ENCODE results near the gene B3GAT1. TPM values are rescaled to one million over a fixed set of nuclear protein-coding genes. Genes with fewer than 3 reads are reported as not detected.
A peak's percentile ranks its signal among the peaks of the same experiment; 100 is the strongest.

B3GAT1 gene
- total and polyA plus RNA-seq, 4 donors: 0.03 to 0.49 (median 0.27) TPM

- Histone ChIP-seq H3K36me3 (ENCODE audit: control insufficient read depth in 4 of 4, insufficient read depth in 4 of 4, low read length in 4 of 4) (no peaks in the 10 kb centered on the region), H3K9me3 (ENCODE audit: control insufficient read depth in 4 of 4, insufficient read depth in 3 of 4, low read length in 3 of 4) (no peaks in the 10 kb centered on the region), H3K4me3 (no peak overlapping the region), H3K27ac (ENCODE audit: low read depth in 1 of 2, low read length in 1 of 2) (no peak overlapping the region), H3K27me3 (ENCODE audit: control insufficient read depth in 3 of 3, insufficient read depth in 3 of 3, low read length in 2 of 3) (peaks cover 0 to 33% (median 28%) of the 10 kb centered on the region in 3 donors), H3K9ac (ENCODE audit: insufficient read depth in 1 of 2, low read length in 2 of 2) (no peak overlapping the region), H3K4me1 (ENCODE audit: control insufficient read depth in 5 of 5, insufficient read depth in 5 of 5, low read length in 5 of 5) (peaks cover 0 to 7% (median 3%) of the 10 kb centered on the region in 5 donors)
- ATAC-seq (ENCODE audit: insufficient read depth, low FRiP score): no peak
- TF ChIP-seq CTCF (IDR thresholded peaks at IDR 0.05; ENCODE audit: control extremely low read depth, extremely low read depth): no peak
- 27 to 35% methylated on average over 22 of the region's 22 CpGs for WGBS, 2 donors
- DNase-seq: peak in 2 of 3 donors; percentile 5 to 6
Observed at GRCh38 chr11:134330611-134331353, 81.3 kb downstream of the B3GAT1 start.

Other genes starting within 250 kb of the B3GAT1 start
- gene NCAPD3, start 188.3 kb downstream of the B3GAT1 start, total RNA-seq: 10 to 100 TPM; 23.5 TPM
- 1 to 10 TPM; 4.4 to 9.5 TPM for gene NCAPD3, start 188.3 kb downstream of the B3GAT1 start, polyA plus RNA-seq
- 10 to 100 TPM; 34.4 to 37.6 TPM for gene VPS26B, start 187.6 kb downstream of the B3GAT1 start, total RNA-seq
- gene VPS26B, start 187.6 kb downstream of the B3GAT1 start, polyA plus RNA-seq: 10 to 100 TPM; 17.1 to 20.3 TPM
- 10 to 100 TPM; 30.1 to 40.0 TPM for gene THYN1, start 158.9 kb downstream of the B3GAT1 start, total RNA-seq
- gene THYN1, start 158.9 kb downstream of the B3GAT1 start, polyA plus RNA-seq: 10 to 100 TPM; 31.5 to 67.4 TPM
- gene ACAD8, start 158.7 kb downstream of the B3GAT1 start, total RNA-seq: 10 to 100 TPM; 34.9 to 36.3 TPM
- 10 to 100 TPM; 24.7 to 25.1 TPM for gene ACAD8, start 158.7 kb downstream of the B3GAT1 start, polyA plus RNA-seq
- gene GLB1L3, start 135.9 kb downstream of the B3GAT1 start, total RNA-seq: under 1 TPM in 1 of 2 donors, not detected in 1; 0.18 TPM
- gene GLB1L3, start 135.9 kb downstream of the B3GAT1 start, polyA plus RNA-seq: under 1 TPM; 0.06 to 0.29 TPM
- 10 to 100 TPM in 1 of 2 donors, 1 to 10 TPM in 1; 7.3 to 13.6 TPM for gene GLB1L2, start 80.3 kb downstream of the B3GAT1 start, total RNA-seq
- 10 to 100 TPM in 1 of 2 donors, 1 to 10 TPM in 1; 7.1 to 11.4 TPM for gene GLB1L2, start 80.3 kb downstream of the B3GAT1 start, polyA plus RNA-seq